ENCODE results near the gene NOG.

- TF ChIP-seq, protein P1, sequence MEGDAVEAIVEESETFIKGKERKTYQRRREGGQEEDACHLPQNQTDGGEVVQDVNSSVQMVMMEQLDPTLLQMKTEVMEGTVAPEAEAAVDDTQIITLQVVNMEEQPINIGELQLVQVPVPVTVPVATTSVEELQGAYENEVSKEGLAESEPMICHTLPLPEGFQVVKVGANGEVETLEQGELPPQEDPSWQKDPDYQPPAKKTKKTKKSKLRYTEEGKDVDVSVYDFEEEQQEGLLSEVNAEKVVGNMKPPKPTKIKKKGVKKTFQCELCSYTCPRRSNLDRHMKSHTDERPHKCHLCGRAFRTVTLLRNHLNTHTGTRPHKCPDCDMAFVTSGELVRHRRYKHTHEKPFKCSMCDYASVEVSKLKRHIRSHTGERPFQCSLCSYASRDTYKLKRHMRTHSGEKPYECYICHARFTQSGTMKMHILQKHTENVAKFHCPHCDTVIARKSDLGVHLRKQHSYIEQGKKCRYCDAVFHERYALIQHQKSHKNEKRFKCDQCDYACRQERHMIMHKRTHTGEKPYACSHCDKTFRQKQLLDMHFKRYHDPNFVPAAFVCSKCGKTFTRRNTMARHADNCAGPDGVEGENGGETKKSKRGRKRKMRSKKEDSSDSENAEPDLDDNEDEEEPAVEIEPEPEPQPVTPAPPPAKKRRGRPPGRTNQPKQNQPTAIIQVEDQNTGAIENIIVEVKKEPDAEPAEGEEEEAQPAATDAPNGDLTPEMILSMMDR (IDR thresholded peaks at IDR 0.05) = no peak
- TF ChIP-seq POLR2A (IDR thresholded peaks at IDR 0.05) = no peak
Observed at GRCh38 chr17:56613131-56613530, 19.6 kb downstream of the NOG start.

Data from breast epithelium (tissue), 3 donors.